Fibroblast of lung (primary cell): ENCODE data around the gene YTHDF2. TPM values are rescaled to one million over a fixed set of nuclear protein-coding genes. Genes with fewer than 3 reads are reported as not detected.

ENCODE experiments used
- DNase-seq, 2 donors: peaks; one replicate each; pipeline versions ENCODE4 v3.0.0 to v3.0.0-alpha.2; 2010; ENCODE audit warnings: low read depth in 2 of 2
- H2AFZ ChIP-seq: 2 replicates; pipeline ENCODE4 v1.5.1; 2012; ENCODE audit warnings: low read length, control low read depth, inconsistent platforms
- H3K27ac ChIP-seq: 2 replicates; pipeline ENCODE4 v1.5.1; 2011; ENCODE audit warnings: low read length, control low read depth; ENCODE audit not compliant: insufficient read depth
- H3K27me3 ChIP-seq: 2 replicates; pipeline ENCODE4 v1.5.1; 2011; ENCODE audit warnings: mild to moderate bottlenecking, low read length; ENCODE audit not compliant: control insufficient read depth, insufficient read depth
- H3K36me3 ChIP-seq: 2 replicates; pipeline ENCODE4 v1.5.1; 2011; ENCODE audit warnings: low read length; ENCODE audit not compliant: control insufficient read depth, insufficient read depth
- H3K4me1 ChIP-seq: 2 replicates; pipeline ENCODE4 v1.5.1; 2011; ENCODE audit warnings: low read length; ENCODE audit not compliant: control insufficient read depth, insufficient read depth; ENCODE audit errors: extremely low read depth
- H3K4me2 ChIP-seq: 2 replicates; pipeline ENCODE4 v1.5.1; 2011; ENCODE audit warnings: low read length, control low read depth; ENCODE audit not compliant: insufficient read depth; ENCODE audit errors: extremely low read depth
- H3K4me3 ChIP-seq, 4 experiments: fragments of 200-600 bp in 1 of 4; sonication (generic) in 1 of 4; replicated peaks in 1 of 4; 2 replicates each; pipeline ENCODE4 v1.5.1; 2011 to 2016; ENCODE audit warnings: low read length in 4 of 4, low read depth in 3 of 4, mild to moderate bottlenecking in 3 of 4, control low read depth in 2 of 4, inconsistent platforms in 1 of 4, mixed read lengths in 1 of 4; ENCODE audit not compliant: insufficient read depth in 1 of 4; ENCODE audit errors: control extremely low read depth in 1 of 4
- H3K79me2 ChIP-seq: 2 replicates; pipeline ENCODE4 v1.5.1; 2012; ENCODE audit warnings: mild to moderate bottlenecking, low read length, inconsistent platforms; ENCODE audit not compliant: control insufficient read depth, insufficient read depth
- H3K9ac ChIP-seq: 2 replicates; pipeline ENCODE4 v1.5.1; 2011; ENCODE audit warnings: mild to moderate bottlenecking, low read length, control low read depth; ENCODE audit not compliant: insufficient read depth
- H3K9me3 ChIP-seq: 2 replicates; pipeline ENCODE4 v1.5.1; 2012; ENCODE audit warnings: low read depth, low read length; ENCODE audit not compliant: control insufficient read depth, insufficient read depth
- H4K20me1 ChIP-seq: 2 replicates; pipeline ENCODE4 v1.5.1; 2011; ENCODE audit warnings: low read length; ENCODE audit not compliant: control insufficient read depth, insufficient read depth; ENCODE audit errors: extremely low read depth
- EZH2 ChIP-seq: IDR thresholded peaks from 2 replicates; pipeline ENCODE4 v1.5.1; 2012; ENCODE audit warnings: low read length, control low read depth, mild to moderate bottlenecking; ENCODE audit errors: missing control alignments
- polyA plus RNA-seq, 2 donors: library from polyadenylated mRNA; depleted of rRNA in 1 of 2; stranded (reverse) in 1 of 2; unstranded in 1 of 2; fragments of >200 nt; gene quantifications; 2 replicates each; pipeline ENCODE4 v1.2.1, GENCODE V29; 2011 to 2012; ENCODE audit warnings: missing spikeins in 1 of 2
- total RNA-seq: library from RNA; depleted of rRNA; stranded (reverse); fragments of >200 nt; gene quantifications from 2 replicates; pipeline ENCODE4 v1.2.1, GENCODE V29; 2014
- TF ChIP-seq, protein P1 (sequence below), 2 donors: IDR thresholded peaks in 1 of 2; conservative IDR thresholded peaks in 1 of 2; 1 replicate in 1 of 2; 2 replicates in 1 of 2; pipeline ENCODE4 v1.5.1; 2011 to 2012; ENCODE audit warnings: low read length in 2 of 2, control low read depth in 1 of 2, inconsistent platforms in 1 of 2, low read depth in 1 of 2, mild to moderate bottlenecking in 1 of 2

Gene YTHDF2
- total and polyA plus RNA-seq, 2 donors (not counting 1 experiment from before 2014, with no cell fraction given), result 57.5 to 89.0 TPM

DNA sequence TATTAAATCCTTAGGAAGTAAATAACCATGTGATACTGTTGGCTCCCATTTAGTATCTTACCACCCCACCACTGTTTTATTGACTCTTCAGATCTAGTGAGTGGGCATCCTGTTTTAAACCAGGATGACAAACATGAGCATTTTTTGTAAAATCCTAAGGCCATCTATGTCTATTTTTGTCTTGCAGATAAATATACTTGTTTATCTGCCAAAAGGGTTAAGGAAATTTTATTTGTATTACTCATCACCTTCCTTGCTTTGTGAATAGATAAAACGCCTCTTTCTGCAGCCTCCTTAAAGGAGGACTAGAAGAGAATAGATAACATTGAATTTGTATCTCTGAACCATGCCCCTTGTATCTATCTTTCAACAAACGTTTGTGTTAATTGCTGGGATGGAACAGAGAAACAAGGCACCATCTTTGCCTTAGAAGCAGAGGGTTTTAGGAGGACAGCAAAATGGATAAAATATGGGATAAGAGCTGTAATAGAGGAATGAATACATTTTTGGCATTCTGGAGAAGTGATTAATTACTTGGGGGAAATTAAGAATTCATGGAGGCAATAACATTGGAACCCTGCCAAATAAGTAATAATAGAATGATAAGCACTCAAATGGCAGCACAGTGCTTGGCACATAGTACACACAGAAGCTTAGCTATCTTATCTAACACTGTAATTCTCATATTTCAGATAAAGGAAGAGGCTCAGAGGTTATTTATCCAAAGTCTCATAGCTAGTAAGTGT is 14.7 kb downstream of the YTHDF2 start:
- peak overlapping the region; percentile 66 for H3K4me2 ChIP-seq

DNA sequence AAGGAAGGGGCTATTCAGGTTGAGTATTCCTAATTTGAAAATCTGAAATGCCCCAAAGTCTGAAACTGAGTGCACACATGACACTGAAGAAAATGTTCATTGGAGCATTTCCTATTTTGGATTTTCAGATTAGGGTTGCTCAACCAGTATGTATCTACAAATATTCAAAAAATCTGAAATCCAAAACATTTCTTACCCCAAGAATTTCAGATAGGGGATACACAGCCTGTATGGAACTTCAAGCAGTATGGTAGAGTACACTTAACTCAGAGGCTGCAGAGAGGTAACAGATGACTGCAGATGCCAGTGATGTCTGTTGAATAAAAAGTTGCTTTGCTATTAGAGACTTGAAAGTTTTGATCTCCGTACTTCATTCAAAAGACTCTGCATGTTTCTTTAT is 19.0 kb downstream of the YTHDF2 start:
- no peak overlapping the region for H3K9ac ChIP-seq
- no peak overlapping the region for H3K4me3 ChIP-seq
- peak in 1 of 2 donors; percentile 42 for DNase-seq
- peak overlapping the region; percentile 58 for H3K4me2 ChIP-seq
- peaks cover 7% of the 10 kb centered on the region for H4K20me1 ChIP-seq
- no peak for TF ChIP-seq EZH2
- TF ChIP-seq, protein P1, sequence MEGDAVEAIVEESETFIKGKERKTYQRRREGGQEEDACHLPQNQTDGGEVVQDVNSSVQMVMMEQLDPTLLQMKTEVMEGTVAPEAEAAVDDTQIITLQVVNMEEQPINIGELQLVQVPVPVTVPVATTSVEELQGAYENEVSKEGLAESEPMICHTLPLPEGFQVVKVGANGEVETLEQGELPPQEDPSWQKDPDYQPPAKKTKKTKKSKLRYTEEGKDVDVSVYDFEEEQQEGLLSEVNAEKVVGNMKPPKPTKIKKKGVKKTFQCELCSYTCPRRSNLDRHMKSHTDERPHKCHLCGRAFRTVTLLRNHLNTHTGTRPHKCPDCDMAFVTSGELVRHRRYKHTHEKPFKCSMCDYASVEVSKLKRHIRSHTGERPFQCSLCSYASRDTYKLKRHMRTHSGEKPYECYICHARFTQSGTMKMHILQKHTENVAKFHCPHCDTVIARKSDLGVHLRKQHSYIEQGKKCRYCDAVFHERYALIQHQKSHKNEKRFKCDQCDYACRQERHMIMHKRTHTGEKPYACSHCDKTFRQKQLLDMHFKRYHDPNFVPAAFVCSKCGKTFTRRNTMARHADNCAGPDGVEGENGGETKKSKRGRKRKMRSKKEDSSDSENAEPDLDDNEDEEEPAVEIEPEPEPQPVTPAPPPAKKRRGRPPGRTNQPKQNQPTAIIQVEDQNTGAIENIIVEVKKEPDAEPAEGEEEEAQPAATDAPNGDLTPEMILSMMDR (conservative IDR thresholded peaks at IDR 0.05 in 1 of 2, IDR thresholded peaks at IDR 0.05 in 1 of 2; ENCODE audit: low read depth in 1 of 2, low read length in 2 of 2), result no peak
- H3K9me3 ChIP-seq, result no peaks in the 10 kb centered on the region
- peaks cover 100% of the 10 kb centered on the region for H3K79me2 ChIP-seq
- peaks cover 8% of the 10 kb centered on the region for H3K4me1 ChIP-seq
- no peak overlapping the region for H3K27ac ChIP-seq
- H3K27me3 ChIP-seq, result no peaks in the 10 kb centered on the region
- H3K36me3 ChIP-seq, result no peaks in the 10 kb centered on the region
- H2AFZ ChIP-seq, result no peak overlapping the region

More for the DNA sequence above, 14.7 kb downstream of the YTHDF2 start:
- Histone ChIP-seq H3K36me3 (no peaks in the 10 kb centered on the region), H2AFZ (no peak overlapping the region), H3K9me3 (no peaks in the 10 kb centered on the region), H3K4me3 (no peak overlapping the region), H3K27me3 (no peaks in the 10 kb centered on the region), H3K79me2 (peaks cover 97% of the 10 kb centered on the region), H3K9ac (no peak overlapping the region), H3K4me1 (peaks cover 8% of the 10 kb centered on the region), H4K20me1 (peaks cover 1% of the 10 kb centered on the region), H3K27ac (no peak overlapping the region)
- no peak for TF ChIP-seq EZH2
- TF ChIP-seq, protein P1 (conservative IDR thresholded peaks at IDR 0.05 in 1 of 2, IDR thresholded peaks at IDR 0.05 in 1 of 2; ENCODE audit: low read depth in 1 of 2, low read length in 2 of 2), result no peak
- DNase-seq, result peak; percentile 39 to 79

DNA sequence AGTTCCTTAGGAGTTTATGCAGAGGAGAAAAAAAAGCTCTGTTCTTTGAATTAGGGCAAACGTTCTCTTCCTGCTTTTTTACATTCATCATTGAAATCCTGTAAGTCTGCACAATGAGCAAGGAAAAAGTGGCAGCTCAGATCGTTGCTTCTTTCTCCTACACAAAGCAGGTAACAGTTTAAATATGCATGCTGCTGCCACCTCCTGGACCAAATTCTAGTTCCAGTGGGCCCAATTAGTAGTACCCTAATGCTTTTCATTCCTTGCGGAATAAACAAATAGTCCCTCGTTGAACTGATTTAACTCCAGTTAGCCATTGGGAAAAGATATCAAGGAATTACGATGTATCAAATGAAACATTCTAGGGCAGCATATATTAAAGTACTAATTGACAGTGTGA is 20.1 kb downstream of the YTHDF2 start:
- Histone ChIP-seq H3K4me1 (peaks cover 8% of the 10 kb centered on the region), H2AFZ (no peak overlapping the region), H3K36me3 (no peaks in the 10 kb centered on the region), H3K79me2 (peaks cover 98% of the 10 kb centered on the region), H3K27ac (no peak overlapping the region), H3K9ac (no peak overlapping the region), H4K20me1 (peaks cover 7% of the 10 kb centered on the region), H3K9me3 (no peaks in the 10 kb centered on the region), H3K27me3 (no peaks in the 10 kb centered on the region), H3K4me2 (no peak overlapping the region), H3K4me3 (no peak overlapping the region)
- TF ChIP-seq EZH2, result no peak
- TF ChIP-seq, protein P1 (conservative IDR thresholded peaks at IDR 0.05 in 1 of 2, IDR thresholded peaks at IDR 0.05 in 1 of 2; ENCODE audit: low read depth in 1 of 2, low read length in 2 of 2), result peak in 1 of 2 donors; percentile 11
- DNase-seq, result no peak
